Endothelial cell of umbilical vein (primary cell): ENCODE measurements around the gene MTFR1L. TPM values are rescaled to one million over a fixed set of nuclear protein-coding genes. Genes with fewer than 3 reads are reported as not detected.

ENCODE experiments used
- Bru-seq: library from RNA; stranded (reverse); fragments of 400-500 nt; gene quantifications from one replicate; lab custom pipeline; 2021; lab: Mats Ljungman, UMichigan
- BruChase-seq, 2 experiments: library from RNA; stranded (reverse); fragments of 400-500 nt; gene quantifications; one replicate each; lab custom pipeline; 2021; lab: Mats Ljungman, UMichigan
- BruUV-seq: library from RNA; stranded (reverse); fragments of 400-500 nt; replicated peaks from 2 replicates; lab custom pipeline; 2021; lab: Mats Ljungman, UMichigan
- CTCF ChIA-PET: fragments of 300-600, 350-600 bp; sonication (Branson Sonifier 250); formaldehyde crosslinking; loops from one replicate; lab custom pipeline; 2021; ENCODE audit warnings: antibody characterized with exemption, inconsistent platforms; lab: Charles Lee
- POLR2A ChIA-PET: fragments of 300-600, 350-600 bp; sonication (Branson Sonifier 250); formaldehyde crosslinking; loops from one replicate; lab custom pipeline; 2021; ENCODE audit warnings: antibody characterized with exemption, inconsistent platforms; lab: Charles Lee
- DNase-seq: peaks from one replicate; pipeline ENCODE4 v3.0.0-alpha.2; 2011; ENCODE audit warnings: low read depth, low spot score
- FAIRE-seq: peaks from 2 replicates; lab custom pipeline; 2011; peaks lifted over from hg19 to GRCh38; lab: Jason Lieb, UNC
- H2AFZ ChIP-seq: 2 replicates; pipeline ENCODE4 v1.6.0; 2012; ENCODE audit warnings: low read depth, low read length, control low read depth, inconsistent platforms
- H3K27ac ChIP-seq: 2 replicates; pipeline ENCODE4 v1.5.1; 2011; ENCODE audit warnings: low read depth, mild to moderate bottlenecking, control low read depth, low read length, moderate library complexity; ENCODE audit not compliant: insufficient read depth
- H3K27me3 ChIP-seq, 2 experiments: 2 replicates each; pipeline versions ENCODE4 v1.6.0 to v1.6.1; 2011; ENCODE audit warnings: low read length in 2 of 2, mixed read lengths in 1 of 2; ENCODE audit not compliant: control insufficient read depth in 2 of 2, insufficient read depth in 2 of 2
- H3K36me3 ChIP-seq, 2 experiments: 2 replicates in 1 of 2; 3 replicates in 1 of 2; pipeline ENCODE4 v1.5.1; 2011; ENCODE audit warnings: low read length in 2 of 2, mild to moderate bottlenecking in 1 of 2, moderate library complexity in 1 of 2; ENCODE audit not compliant: control insufficient read depth in 2 of 2, insufficient read depth in 2 of 2; ENCODE audit errors: extremely low read depth in 1 of 2
- H3K4me1 ChIP-seq: 3 replicates; pipeline ENCODE4 v1.5.1; 2011; ENCODE audit warnings: mild to moderate bottlenecking, low read length; ENCODE audit not compliant: control insufficient read depth, insufficient read depth; ENCODE audit errors: extremely low read depth
- H3K4me2 ChIP-seq: 2 replicates; pipeline ENCODE4 v1.6.1; 2011; ENCODE audit warnings: low read length, control low read depth, mixed read lengths; ENCODE audit not compliant: insufficient read depth
- H3K4me3 ChIP-seq, 3 experiments: fragments of 200-600 bp in 1 of 3; sonication (generic), shearing (Covaris generic) in 1 of 3; replicated peaks in 1 of 3; 2 replicates each; pipeline ENCODE4 v1.5.1; 2011 to 2016; ENCODE audit warnings: control low read depth in 3 of 3, low read length in 3 of 3, mild to moderate bottlenecking in 2 of 3, inconsistent platforms in 1 of 3, low read depth in 1 of 3, moderate library complexity in 1 of 3; ENCODE audit not compliant: insufficient read depth in 1 of 3
- H3K79me2 ChIP-seq: 2 replicates; pipeline ENCODE4 v1.6.0; 2012; ENCODE audit warnings: low read length, inconsistent platforms; ENCODE audit not compliant: control insufficient read depth, insufficient read depth
- H3K9ac ChIP-seq: replicated peaks from 2 replicates; pipeline ENCODE3; 2011; ENCODE audit warnings: low read length, control low read depth; ENCODE audit not compliant: insufficient read depth; ENCODE audit errors: extremely low read depth
- H3K9me1 ChIP-seq: replicated peaks from 3 replicates; pipeline ENCODE4 v1.6.0; 2011; ENCODE audit warnings: mild to moderate bottlenecking, low read length; ENCODE audit not compliant: control insufficient read depth, insufficient read depth; ENCODE audit errors: extremely low read depth
- H3K9me3 ChIP-seq: replicated peaks from 2 replicates; pipeline ENCODE4 v1.5.1; 2012; ENCODE audit warnings: low read length, inconsistent platforms; ENCODE audit not compliant: control insufficient read depth, insufficient read depth
- H4K20me1 ChIP-seq: replicated peaks from 2 replicates; pipeline ENCODE3; 2011; ENCODE audit warnings: mild to moderate bottlenecking, low read length; ENCODE audit not compliant: control insufficient read depth, insufficient read depth; ENCODE audit errors: extremely low read depth
- JUN ChIP-seq: IDR thresholded peaks from 2 replicates; pipeline ENCODE4 v1.6.1; 2011; ENCODE audit warnings: borderline replicate concordance, low read depth; ENCODE audit not compliant: insufficient read length, insufficient read depth
- POLR2A ChIP-seq: IDR thresholded peaks from 2 replicates; pipeline ENCODE4 v1.6.1; 2012; ENCODE audit warnings: low read depth, mild to moderate bottlenecking, control low read depth, low read length
- POLR2AphosphoS5 ChIP-seq: IDR thresholded peaks from 2 replicates; pipeline ENCODE4 v1.6.1; 2012; ENCODE audit warnings: low read depth, mild to moderate bottlenecking, control low read depth, low read length, moderate library complexity; ENCODE audit not compliant: insufficient read depth
- dilution Hi-C: fragments of 300-500 bp; cut with MboI; formaldehyde crosslinking; loops from one replicate; pipeline ENCODE4 v1.15.0; 2019; ENCODE audit warnings: low sequenced_read_pairs; ENCODE audit not compliant: extremely low pct_ligation_motif_present
- intact Hi-C: fragments of 100-400 bp; cut with micrococcal nuclease; formaldehyde crosslinking; loops from one replicate; pipeline ENCODE4 v1.10.0; 2022
- long read RNA-seq: library from polyadenylated mRNA; stranded (forward); transcript quantifications from one replicate; pipeline ENCODE4 v2.0.0, GENCODE V29; 2021
- polyA minus RNA-seq, 3 experiments: library from RNA; depleted of rRNA, polyadenylated mRNA; stranded (reverse); fragments of >200 nt; gene quantifications; 1 replicate in 1 of 3; 2 replicates in 2 of 3; pipeline ENCODE4 v1.2.3, GENCODE V29; 2011
- polyA plus RNA-seq, 4 experiments: library from polyadenylated mRNA; depleted of rRNA in 3 of 4; stranded (reverse) in 3 of 4; unstranded in 1 of 4; fragments of >200 nt; gene quantifications; 2 replicates each; pipeline versions ENCODE4 v1.2.1 to v1.2.3, GENCODE V29; 2011 to 2012; ENCODE audit warnings: missing spikeins in 1 of 4
- total RNA-seq: library from RNA; stranded (reverse); gene quantifications from 2 replicates; pipeline ENCODE4 v1.2.3, GENCODE V29; 2021

Gene MTFR1L
- total RNA-seq (33.8 and 34.8 TPM in 2 replicates), polyA plus RNA-seq (39.1 and 45.5 TPM in 2 replicates), polyA minus RNA-seq (29.6 and 40.0 TPM in 2 replicates), Bru-seq, nascent RNA (percentile 57 among the genes with signal in this experiment), BruChase-seq, experiment 1, labeled RNA remaining after a 6-hour chase (percentile 83 among the genes with signal in this experiment), BruChase-seq, experiment 2, labeled RNA remaining after a 2-hour chase (percentile 69 among the genes with signal in this experiment)
- 31.5 and 35.7 TPM in 2 replicates for polyA plus RNA-seq (2011; cell fraction: cytosol; rRNA removed)
- 97.4 and 105 TPM in 2 replicates for polyA plus RNA-seq (2011; cell fraction: nucleus; rRNA removed)
- 25.5 and 28.3 TPM in 2 replicates for polyA plus RNA-seq (2012)
- polyA minus RNA-seq (2011; cell fraction: cytosol; rRNA and poly(A)+ RNA removed) = 6.1 TPM
- polyA minus RNA-seq (2011; cell fraction: nucleus; rRNA and poly(A)+ RNA removed) = 13.8 and 20.4 TPM in 2 replicates
- long read RNA-seq, transcript MTFR1L-204 (7 exons, 1,868 nt) = minor isoform, 5 of 120 reads
- long read RNA-seq, transcript MTFR1L-203 (7 exons, 2,004 nt) = major isoform, 78 of 120 reads
- long read RNA-seq, transcript MTFR1L-210 (7 exons, 1,873 nt) = minor isoform, 18 of 120 reads
- long read RNA-seq, partial matches to known transcripts = 2 of 120 reads
- long read RNA-seq, other reads (novel, unspliced or antisense) = 16 of 120 reads

GRCh38 chr1:25819491-25820246 is at the start of gene MTFR1L:
Gene MTFR1L, plus strand, starts transcription at chr1:25819954. Its CDS starts 3,151 bp downstream, at chr1:25823105.
- H4K20me1 ChIP-seq = no peaks in the 10 kb centered on the region
- peaks cover 0 to 17% of the 10 kb centered on the region in 2 experiments for H3K36me3 ChIP-seq
- H3K27ac ChIP-seq = peak within 1 kb of the TSS; percentile 47
- BruUV-seq = no TSS peak
- H3K79me2 ChIP-seq = peaks cover 9% of the 10 kb centered on the region
- intact Hi-C loops (loop anchor here (1.0 kb wide), 2 partner anchors 40 to 179 kb away; partner anchors contain the start of genes AUNIP and PAFAH2), dilution Hi-C loops (no loop called here)
- H3K4me3 ChIP-seq = peak within 1 kb of the TSS; percentile 74 to 80 (median 77)
- no peaks in the 10 kb centered on the region for H3K27me3 ChIP-seq
- peak within 1 kb of the TSS; percentile 81 for H2AFZ ChIP-seq
- H3K4me1 ChIP-seq = peaks cover 14% of the 10 kb centered on the region
- H3K9me3 ChIP-seq = no peaks in the 10 kb centered on the region
- POLR2A ChIA-PET = interaction anchor here (0.6 kb wide), 1 partner anchor 24 kb away, joined by 4 read pairs; no protein-coding TSS in a partner anchor
- CTCF ChIA-PET = interaction anchor here (0.8 to 1.5 kb wide), 7 partner anchors 9 to 337 kb away, joined by 3 to 8 read pairs (median 3); partner anchors contain the start of gene PAFAH2
- peak within 1 kb of the TSS; percentile 82 for H3K9ac ChIP-seq
- TF ChIP-seq JUN (no peak), POLR2A (peak; percentile 65), POLR2AphosphoS5 (peak; percentile 67)
- H3K4me2 ChIP-seq = peak within 1 kb of the TSS; percentile 38
- no peaks in the 10 kb centered on the region for H3K9me1 ChIP-seq
- peak; percentile 77 for DNase-seq
- FAIRE-seq = peak; percentile 77
